ENCODE data around the gene PTPRM.

PTPRM gene

GRCh38 chr18:7663366-7664312 lies 96.5 kb downstream of the PTPRM start:
- H3K4me3 ChIP-seq (ENCODE audit: low read length), result no peak overlapping the region
- TF ChIP-seq, protein P1, sequence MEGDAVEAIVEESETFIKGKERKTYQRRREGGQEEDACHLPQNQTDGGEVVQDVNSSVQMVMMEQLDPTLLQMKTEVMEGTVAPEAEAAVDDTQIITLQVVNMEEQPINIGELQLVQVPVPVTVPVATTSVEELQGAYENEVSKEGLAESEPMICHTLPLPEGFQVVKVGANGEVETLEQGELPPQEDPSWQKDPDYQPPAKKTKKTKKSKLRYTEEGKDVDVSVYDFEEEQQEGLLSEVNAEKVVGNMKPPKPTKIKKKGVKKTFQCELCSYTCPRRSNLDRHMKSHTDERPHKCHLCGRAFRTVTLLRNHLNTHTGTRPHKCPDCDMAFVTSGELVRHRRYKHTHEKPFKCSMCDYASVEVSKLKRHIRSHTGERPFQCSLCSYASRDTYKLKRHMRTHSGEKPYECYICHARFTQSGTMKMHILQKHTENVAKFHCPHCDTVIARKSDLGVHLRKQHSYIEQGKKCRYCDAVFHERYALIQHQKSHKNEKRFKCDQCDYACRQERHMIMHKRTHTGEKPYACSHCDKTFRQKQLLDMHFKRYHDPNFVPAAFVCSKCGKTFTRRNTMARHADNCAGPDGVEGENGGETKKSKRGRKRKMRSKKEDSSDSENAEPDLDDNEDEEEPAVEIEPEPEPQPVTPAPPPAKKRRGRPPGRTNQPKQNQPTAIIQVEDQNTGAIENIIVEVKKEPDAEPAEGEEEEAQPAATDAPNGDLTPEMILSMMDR (conservative IDR thresholded peaks at IDR 0.05; ENCODE audit: low read depth, low read length), result no peak
- no peak for DNase-seq (ENCODE audit: low read depth)

GRCh38 chr18:7666195-7666776 lies 99.2 kb downstream of the PTPRM start:
- no peak overlapping the region for H3K4me3 ChIP-seq (ENCODE audit: low read length)
- TF ChIP-seq, protein P1 (conservative IDR thresholded peaks at IDR 0.05; ENCODE audit: low read depth, low read length), result no peak
- no peak for DNase-seq (ENCODE audit: low read depth)

GRCh38 chr18:7668392-7668791 lies 101.3 kb downstream of the PTPRM start:
- TF ChIP-seq, protein P1 (conservative IDR thresholded peaks at IDR 0.05; ENCODE audit: low read depth, low read length), result no peak
- DNase-seq (ENCODE audit: low read depth), result no peak
- H3K4me3 ChIP-seq (ENCODE audit: low read length), result no peak overlapping the region

GRCh38 chr18:7669361-7669760 lies 102.2 kb downstream of the PTPRM start:
- no peak for DNase-seq (ENCODE audit: low read depth)
- TF ChIP-seq, protein P1 (conservative IDR thresholded peaks at IDR 0.05; ENCODE audit: low read depth, low read length), result no peak
- H3K4me3 ChIP-seq (ENCODE audit: low read length), result no peak overlapping the region

- no peak overlapping the region for H3K4me3 ChIP-seq (ENCODE audit: low read length)
- TF ChIP-seq, protein P1 (conservative IDR thresholded peaks at IDR 0.05; ENCODE audit: low read depth, low read length), result no peak
- DNase-seq (ENCODE audit: low read depth), result no peak
Observed at GRCh38 chr18:7671105-7671504, 104.0 kb downstream of the PTPRM start.

- no peak overlapping the region for H3K4me3 ChIP-seq (ENCODE audit: low read length)
- TF ChIP-seq, protein P1 (conservative IDR thresholded peaks at IDR 0.05; ENCODE audit: low read depth, low read length), result no peak
- DNase-seq (ENCODE audit: low read depth), result no peak
Observed at GRCh38 chr18:7676253-7676873, 109.2 kb downstream of the PTPRM start.
